Putamen (tissue), 1 donor: ENCODE measurements around the gene CDCP2.
A peak's percentile ranks its signal among the peaks of the same experiment; 100 is the strongest.

Source experiments
- DNase-seq: peaks from one replicate; pipeline ENCODE4 v3.0.0-alpha.2; 2016; ENCODE audit warnings: low spot score

CDCP2 gene

GRCh38 chr1:54152696-54153095, at the start of gene CDCP2:
Gene CDCP2 (minus strand): TSS chr1:54153000. CDS start chr1:54152922, 78 bp downstream.
- DNase-seq = no peak

- DNase-seq = no peak
Measured at GRCh38 chr1:54200519-54200997, 47.8 kb upstream of the CDCP2 start.

- DNase-seq = peak; percentile 93
Measured at GRCh38 chr1:54199765-54200518, 47.1 kb upstream of the CDCP2 start, which contains the start of the genes CYB5RL and MRPL37. Gene CYB5RL (minus strand): TSS chr1:54200030. CDS start chr1:54195616, 4,414 bp downstream. Gene MRPL37 (plus strand): TSS chr1:54200167. CDS start chr1:54200244, 77 bp downstream.

GRCh38 chr1:54199151-54199764, 46.5 kb upstream of the CDCP2 start:
- DNase-seq = no peak

GRCh38 chr1:54193453-54193852, 40.7 kb upstream of the CDCP2 start:
- no peak for DNase-seq

GRCh38 chr1:54191525-54191924, 38.7 kb upstream of the CDCP2 start:
- no peak for DNase-seq

- DNase-seq = no peak
Measured at GRCh38 chr1:54190526-54190925, 37.7 kb upstream of the CDCP2 start.

GRCh38 chr1:54188291-54188690, 35.5 kb upstream of the CDCP2 start:
- DNase-seq = no peak

GRCh38 chr1:54186056-54186455, 33.3 kb upstream of the CDCP2 start:
- DNase-seq = no peak

- DNase-seq = no peak
Measured at GRCh38 chr1:54180701-54181360, 28.0 kb upstream of the CDCP2 start.

- no peak for DNase-seq
Measured at GRCh38 chr1:54178296-54179070, 25.7 kb upstream of the CDCP2 start.

GRCh38 chr1:54177726-54178125, 24.9 kb upstream of the CDCP2 start:
- DNase-seq = no peak

- DNase-seq = no peak
Measured at GRCh38 chr1:54176621-54177327, 24.0 kb upstream of the CDCP2 start.

- DNase-seq = no peak
Measured at GRCh38 chr1:54174106-54174505, 21.3 kb upstream of the CDCP2 start.

- peak; percentile 69 for DNase-seq
Measured at GRCh38 chr1:54173681-54174080, 20.9 kb upstream of the CDCP2 start.

GRCh38 chr1:54172614-54173599, 20.1 kb upstream of the CDCP2 start:
- no peak for DNase-seq

GRCh38 chr1:54171606-54172005, 18.8 kb upstream of the CDCP2 start:
- no peak for DNase-seq

- DNase-seq = peak; percentile 24
Measured at GRCh38 chr1:54171016-54171415, 18.2 kb upstream of the CDCP2 start.

GRCh38 chr1:54169068-54169467, 16.3 kb upstream of the CDCP2 start:
- DNase-seq = no peak
